ENCODE data around the gene CCDC92.

Gene CCDC92

GRCh38 chr12:123979566-123979965, 6.9 kb upstream of the CCDC92 start:
- DNase-seq (ENCODE audit: low read depth) = no peak
- H3K4me3 ChIP-seq (ENCODE audit: low read length) = no peak overlapping the region
- TF ChIP-seq CTCF (conservative IDR thresholded peaks at IDR 0.05; ENCODE audit: low read depth, low read length) = no peak

DNA sequence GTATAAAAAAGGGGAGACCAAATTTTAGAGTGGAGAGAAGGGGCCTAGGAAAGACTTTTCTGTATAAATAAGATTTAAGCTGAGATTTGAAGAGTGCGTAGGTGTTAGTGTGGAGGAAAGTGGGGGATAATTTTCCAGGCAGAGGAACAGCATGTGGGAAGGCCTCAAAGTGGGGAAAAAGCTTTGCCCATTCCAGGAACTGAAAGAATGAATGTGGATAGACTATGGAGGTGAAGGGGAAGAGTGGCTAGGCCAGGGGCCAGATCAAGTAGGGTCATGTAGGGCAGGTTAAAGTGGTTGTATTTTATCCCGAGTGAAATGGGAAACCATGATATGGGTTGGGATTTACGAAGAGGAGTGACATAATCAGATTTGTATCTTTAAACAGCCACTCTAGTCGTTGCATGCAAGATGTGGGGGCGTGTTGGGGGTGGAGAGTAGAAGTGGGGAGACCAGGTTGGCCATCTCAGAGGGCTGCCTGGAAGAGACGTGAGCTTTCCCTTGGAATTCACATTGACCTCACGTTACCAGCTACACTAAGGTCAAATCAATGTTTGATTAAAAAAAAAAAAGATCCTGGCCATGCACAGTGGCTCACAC, 3.7 kb upstream of the CCDC92 start:
- H3K4me3 ChIP-seq (ENCODE audit: low read length) = no peak overlapping the region
- no peak for DNase-seq (ENCODE audit: low read depth)
- TF ChIP-seq CTCF (conservative IDR thresholded peaks at IDR 0.05; ENCODE audit: low read depth, low read length) = no peak

DNA sequence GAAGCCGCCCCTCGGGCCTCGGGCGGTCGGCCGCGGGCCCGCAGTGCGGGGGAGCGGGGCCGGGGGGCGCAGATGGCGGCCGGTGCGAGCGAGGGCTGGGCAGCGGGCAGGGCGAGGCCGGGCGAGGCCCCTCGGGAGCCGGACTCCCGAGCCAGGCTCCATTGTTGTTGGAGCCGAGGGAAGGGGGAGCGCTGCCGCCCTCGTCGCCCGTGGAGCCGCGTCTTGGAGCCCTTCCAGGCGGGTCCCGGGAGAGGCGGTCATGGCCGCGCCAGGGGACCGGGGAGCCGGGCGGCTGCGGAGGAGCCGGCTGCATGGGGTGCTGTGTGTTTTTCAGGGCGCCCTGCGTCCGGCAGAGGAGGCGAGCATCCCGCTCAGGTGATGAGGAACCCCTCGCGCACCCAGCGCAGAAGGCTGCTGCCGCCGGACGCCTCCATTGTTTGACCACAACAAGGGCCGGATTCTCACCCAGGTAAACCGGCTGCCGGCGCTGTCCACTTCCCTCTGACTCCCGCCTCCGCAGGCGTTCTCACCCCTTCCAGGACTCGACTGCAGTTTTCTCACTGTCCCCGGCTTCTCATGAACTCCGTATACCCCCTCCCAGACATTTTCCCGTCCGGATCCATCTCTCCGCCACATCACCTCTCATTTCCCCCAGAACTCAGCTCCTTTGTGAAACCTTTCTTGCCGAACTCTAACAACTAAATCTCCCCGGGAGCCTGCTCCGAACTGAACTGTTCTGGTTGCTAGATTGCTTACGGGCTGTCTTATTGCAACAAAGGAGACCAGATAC, 1.1 kb upstream of the CCDC92 start:
- peak overlapping the region; percentile 80 for H3K4me3 ChIP-seq (ENCODE audit: low read length)
- no peak for DNase-seq (ENCODE audit: low read depth)
- TF ChIP-seq CTCF (conservative IDR thresholded peaks at IDR 0.05; ENCODE audit: low read depth, low read length) = no peak

GRCh38 chr12:123971770-123972456, 718 bp downstream of the CCDC92 start:
- DNase-seq (ENCODE audit: low read depth) = no peak
- no peak for TF ChIP-seq CTCF (conservative IDR thresholded peaks at IDR 0.05; ENCODE audit: low read depth, low read length)
- peak overlapping the region; percentile 79 for H3K4me3 ChIP-seq (ENCODE audit: low read length)

DNA sequence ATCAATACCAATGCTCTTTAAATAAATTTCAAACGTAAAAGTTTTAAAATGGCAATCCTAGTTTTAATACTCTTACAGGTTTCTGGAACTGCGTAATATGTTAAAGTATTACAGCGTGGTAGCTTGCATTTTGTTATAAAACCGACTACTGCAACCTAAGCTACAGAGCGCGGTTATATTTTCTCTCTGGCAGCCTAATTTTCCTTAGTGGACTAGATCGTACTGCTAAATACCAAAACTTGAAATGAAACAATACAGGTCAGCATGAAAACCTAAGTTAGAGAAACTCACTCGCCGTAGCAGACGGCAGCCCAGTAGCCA, 1.2 kb downstream of the CCDC92 start:
- H3K4me3 ChIP-seq (ENCODE audit: low read length) = peak overlapping the region; percentile 79
- DNase-seq (ENCODE audit: low read depth) = no peak
- no peak for TF ChIP-seq CTCF (conservative IDR thresholded peaks at IDR 0.05; ENCODE audit: low read depth, low read length)

DNA sequence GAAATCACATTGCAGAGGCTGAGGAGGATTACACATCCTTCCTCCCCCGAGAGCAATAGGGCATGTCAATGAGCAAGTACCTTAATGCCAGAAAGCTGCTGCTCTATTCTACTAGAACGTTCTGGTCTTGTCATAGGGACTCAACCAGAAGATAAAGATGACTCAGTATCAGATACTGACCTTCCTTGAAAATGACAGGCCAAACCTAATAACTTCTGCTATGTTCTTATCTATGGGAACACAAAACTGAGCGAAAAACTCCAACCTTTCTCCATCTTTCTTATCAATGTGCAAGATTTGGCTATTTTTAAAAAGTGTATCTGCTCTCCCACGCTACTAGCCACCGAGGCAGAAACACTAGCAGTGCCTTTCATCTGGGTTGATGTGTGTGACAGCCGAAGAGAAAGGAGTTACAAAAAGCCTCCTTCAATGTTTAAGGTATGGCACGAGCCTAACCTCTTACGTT, 5.5 kb downstream of the CCDC92 start:
- TF ChIP-seq CTCF (conservative IDR thresholded peaks at IDR 0.05; ENCODE audit: low read depth, low read length) = no peak
- no peak overlapping the region for H3K4me3 ChIP-seq (ENCODE audit: low read length)
- no peak for DNase-seq (ENCODE audit: low read depth)
